Endodermal cell (in vitro differentiated cells): ENCODE measurements around the gene BGLAP. TPM values are rescaled to one million over a fixed set of nuclear protein-coding genes. Genes with fewer than 3 reads are reported as not detected.

ENCODE experiments used
- DNase-seq: peaks from one replicate; pipeline ENCODE4 v3.0.0-alpha.2; 2017
- H3K27ac ChIP-seq: 2 replicates; pipeline ENCODE4 v1.5.1; 2013; ENCODE audit warnings: mild to moderate bottlenecking, low read depth, low read length, moderate library complexity
- H3K27me3 ChIP-seq: 2 replicates; pipeline ENCODE4 v1.6.1; 2013; ENCODE audit warnings: mild to moderate bottlenecking, low read length, moderate library complexity; ENCODE audit not compliant: insufficient read depth, control insufficient read depth, poor library complexity, severe bottlenecking
- H3K36me3 ChIP-seq: 2 replicates; pipeline ENCODE4 v1.7.0; 2013; ENCODE audit warnings: mild to moderate bottlenecking, low read length, moderate library complexity; ENCODE audit not compliant: control insufficient read depth, insufficient read depth
- H3K4me1 ChIP-seq: one replicate; pipeline ENCODE4 v1.7.0; 2013; ENCODE audit warnings: low read length; ENCODE audit not compliant: control insufficient read depth, insufficient read depth
- H3K4me3 ChIP-seq: 2 replicates; pipeline ENCODE4 v1.5.1; 2013; ENCODE audit warnings: mild to moderate bottlenecking, low read length, moderate library complexity
- H3K9ac ChIP-seq: 2 replicates; pipeline ENCODE4 v1.6.1; 2013; ENCODE audit warnings: mild to moderate bottlenecking, low read length, moderate library complexity; ENCODE audit not compliant: poor library complexity, severe bottlenecking; ENCODE audit errors: extremely low read depth
- H3K9me3 ChIP-seq: 2 replicates; pipeline ENCODE4 v1.6.1; 2013; ENCODE audit warnings: mild to moderate bottlenecking, low read length, moderate library complexity; ENCODE audit not compliant: control insufficient read depth
- H3K27ac Mint-ChIP-seq: 2 replicates; pipeline ENCODE4 v1.8.0; 2020; ENCODE audit warnings: mixed read lengths
- H3K27me3 Mint-ChIP-seq: 2 replicates; pipeline ENCODE4 v1.8.0; 2021; ENCODE audit warnings: mild to moderate bottlenecking, mixed read lengths; ENCODE audit not compliant: insufficient read depth
- H3K36me3 Mint-ChIP-seq: 2 replicates; pipeline ENCODE4 v1.8.0; 2020; ENCODE audit warnings: low read depth, mixed read lengths
- H3K4me1 Mint-ChIP-seq: 2 replicates; pipeline ENCODE4 v1.8.0; 2020; ENCODE audit warnings: mixed read lengths
- H3K4me3 Mint-ChIP-seq: 2 replicates; pipeline ENCODE4 v1.8.0; 2020; ENCODE audit warnings: mild to moderate bottlenecking, moderate library complexity, mixed read lengths
- H3K9me3 Mint-ChIP-seq: 2 replicates; pipeline ENCODE4 v1.8.0; 2020; ENCODE audit warnings: mild to moderate bottlenecking, mixed read lengths
- CTCF ChIP-seq: fragments of 200-600 bp; sonication (generic); conservative IDR thresholded peaks from 2 replicates; pipeline ENCODE4 v1.5.0; 2021; ENCODE audit warnings: antibody characterized with exemption, mild to moderate bottlenecking
- WGBS, 2 experiments: methylation state at CpG; one replicate each; pipeline versions ENCODE4 v1.1.5 to v1.1.7; 2013; ENCODE audit warnings: missing lambda C conversion rate in 2 of 2, mixed read lengths in 1 of 2; ENCODE audit not compliant: insufficient coverage in 1 of 2, insufficient read length in 1 of 2; 5-methylcytosine and 5-hydroxymethylcytosine counted together
- total RNA-seq, 2 donors: library from RNA; stranded (reverse); fragmentation: NEBNext Ultra II Directional in 1 of 2; extraction: Animal tissue kit (Norgen Biotek cat#: 25700) in 1 of 2; gene quantifications; 2 replicates in 1 of 2; 3 replicates in 1 of 2; pipeline ENCODE4 v1.2.1, GENCODE V29; 2021

The BGLAP gene
- total RNA-seq, 2 donors from 2014 or later = 4.6 to 5.4 TPM

DNA sequence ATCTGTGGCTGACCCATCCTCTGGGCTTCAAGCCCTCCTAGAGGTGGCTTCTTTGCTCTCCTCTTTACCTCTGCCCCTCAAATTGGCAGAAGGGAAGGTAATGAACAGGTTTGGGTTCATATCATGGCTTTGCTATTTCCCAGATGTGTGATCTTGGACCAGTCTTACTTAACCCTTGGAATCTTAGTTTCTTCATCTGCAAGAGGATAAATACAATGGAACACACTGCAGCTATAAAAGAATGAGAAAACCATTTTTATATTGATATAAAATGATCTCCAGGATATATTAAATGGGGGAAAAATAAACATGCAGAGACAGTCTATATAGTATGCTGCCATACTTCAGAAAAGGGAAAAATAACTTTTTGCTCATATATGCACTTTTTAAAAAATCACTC is 47.9 kb downstream of the BGLAP start:
- no peak overlapping the region for H3K4me3 Mint-ChIP-seq

GRCh38 chr1:156291226-156292061 is 49.5 kb downstream of the BGLAP start:
- no peaks in the 10 kb centered on the region for H3K9me3 ChIP-seq
- H3K4me1 Mint-ChIP-seq = peaks cover 17% of the 10 kb centered on the region
- H3K27me3 ChIP-seq = no peaks in the 10 kb centered on the region
- H3K4me1 ChIP-seq = peaks cover 7% of the 10 kb centered on the region
- WGBS, 2 experiments = 21 to 28% methylated on average over 22 to 37 of the region's 37 CpGs
- H3K27ac ChIP-seq = no peak overlapping the region
- peak overlapping the region; percentile 62 for H3K9ac ChIP-seq
- peak overlapping the region; percentile 87 for H3K27ac Mint-ChIP-seq
- peak; percentile 98 for DNase-seq
- TF ChIP-seq CTCF = no peak
- H3K4me3 ChIP-seq = peak overlapping the region; percentile 88
- no peaks in the 10 kb centered on the region for H3K9me3 Mint-ChIP-seq
- peak overlapping the region; percentile 65 for H3K4me3 Mint-ChIP-seq
- no peaks in the 10 kb centered on the region for H3K27me3 Mint-ChIP-seq
- peaks cover 16% of the 10 kb centered on the region for H3K36me3 Mint-ChIP-seq
- peaks cover 3% of the 10 kb centered on the region for H3K36me3 ChIP-seq

More for the DNA sequence above, 47.9 kb downstream of the BGLAP start:
- Histone ChIP-seq H3K4me1 (peaks cover 7% of the 10 kb centered on the region), H3K9me3 (no peaks in the 10 kb centered on the region), H3K27me3 (no peaks in the 10 kb centered on the region), H3K27ac (no peak overlapping the region), H3K9ac (no peak overlapping the region), H3K36me3 (peaks cover 3% of the 10 kb centered on the region), H3K4me3 (no peak overlapping the region)
- no peak overlapping the region for H3K27ac Mint-ChIP-seq
- peaks cover 11% of the 10 kb centered on the region for H3K4me1 Mint-ChIP-seq
- H3K27me3 Mint-ChIP-seq = no peaks in the 10 kb centered on the region
- no peak for TF ChIP-seq CTCF
- H3K9me3 Mint-ChIP-seq = no peaks in the 10 kb centered on the region
- DNase-seq = no peak
- peaks cover 16% of the 10 kb centered on the region for H3K36me3 Mint-ChIP-seq

Other genes with a start within 250 kb of the BGLAP start
- gene SSR2, start 221.2 kb upstream of the BGLAP start, total RNA-seq = 100 to 1,000 TPM; 193 TPM
- 10 to 100 TPM; 56.4 to 62.4 TPM for gene UBQLN4, start 188.4 kb upstream of the BGLAP start, total RNA-seq
- 100 to 1,000 TPM in 1 of 2 donors, 10 to 100 TPM in 1; 84.4 to 101 TPM for gene LAMTOR2, start 187.4 kb upstream of the BGLAP start, total RNA-seq
- 10 to 100 TPM; 82.0 to 84.4 TPM for gene RAB25, start 181.0 kb upstream of the BGLAP start, total RNA-seq
- 10 to 100 TPM; 91.8 to 94.3 TPM for gene MEX3A, start 159.7 kb upstream of the BGLAP start, total RNA-seq
- 10 to 100 TPM; 41.2 to 42.0 TPM for gene LMNA, start 127.5 kb upstream of the BGLAP start, total RNA-seq
- 10 to 100 TPM in 1 of 2 donors, 1 to 10 TPM in 1; 6.4 to 10.3 TPM for gene SEMA4A, start 88.6 kb upstream of the BGLAP start, total RNA-seq
- gene SLC25A44, start 48.1 kb upstream of the BGLAP start, total RNA-seq = 10 to 100 TPM; 20.9 to 22.7 TPM
- gene PMF1, start 29.2 kb upstream of the BGLAP start, total RNA-seq = 100 to 1,000 TPM; 119 TPM
- 10 to 100 TPM; 12.2 to 16.4 TPM for gene PAQR6, start 5.9 kb downstream of the BGLAP start, total RNA-seq
- gene SMG5, start 40.6 kb downstream of the BGLAP start, total RNA-seq = 100 to 1,000 TPM; 103 to 111 TPM
- gene TMEM79, start 42.1 kb downstream of the BGLAP start, total RNA-seq = 1 to 10 TPM; 1.5 to 1.9 TPM
- gene GLMP, start 53.5 kb downstream of the BGLAP start, total RNA-seq = 10 to 100 TPM; 70.3 to 85.1 TPM
- gene VHLL, start 57.1 kb downstream of the BGLAP start, total RNA-seq = not detected
- gene CCT3, start 96.1 kb downstream of the BGLAP start, total RNA-seq = 100 to 1,000 TPM; 323 to 351 TPM
- 1 to 10 TPM in 1 of 2 donors, under 1 TPM in 1; 0.62 to 1.6 TPM for gene TSACC, start 96.3 kb downstream of the BGLAP start, total RNA-seq
- 1 to 10 TPM; 3.9 to 4.0 TPM for gene RHBG, start 127.0 kb downstream of the BGLAP start, total RNA-seq